GM19438 (cell line): ENCODE results near the gene OMP.

ENCODE experiments used
- ATAC-seq: cut with Tn5 transposase; IDR thresholded peaks from one replicate; pipeline ENCODE4 v1.9.1; 2021; ENCODE audit warnings: low read depth; ENCODE audit not compliant: unreplicated experiment

Gene OMP

GRCh38 chr11:77100166-77101042 lies 2.2 kb upstream of the OMP start:
- no peak for ATAC-seq

- no peak for ATAC-seq
Observed at GRCh38 chr11:77101043-77101537, 1.6 kb upstream of the OMP start.

GRCh38 chr11:77103319-77103718 lies 679 bp downstream of the OMP start:
- ATAC-seq = no peak

- no peak for ATAC-seq
Observed at GRCh38 chr11:77104727-77105126, 2.1 kb downstream of the OMP start.

GRCh38 chr11:77106321-77106720 lies 3.7 kb downstream of the OMP start:
- ATAC-seq = no peak

- no peak for ATAC-seq
Observed at GRCh38 chr11:77106759-77107158, 4.1 kb downstream of the OMP start.

- ATAC-seq = no peak
Observed at GRCh38 chr11:77107950-77108349, 5.3 kb downstream of the OMP start.

- ATAC-seq = no peak
Observed at GRCh38 chr11:77108436-77108835, 5.8 kb downstream of the OMP start.

GRCh38 chr11:77109236-77110019 lies 6.8 kb downstream of the OMP start:
- no peak for ATAC-seq

- ATAC-seq = no peak
Observed at GRCh38 chr11:77110836-77111235, 8.2 kb downstream of the OMP start.

GRCh38 chr11:77111277-77111676 lies 8.6 kb downstream of the OMP start:
- no peak for ATAC-seq

- ATAC-seq = no peak
Observed at GRCh38 chr11:77111946-77112345, 9.3 kb downstream of the OMP start.

GRCh38 chr11:77112641-77113381 lies 10.2 kb downstream of the OMP start:
- no peak for ATAC-seq

GRCh38 chr11:77113382-77114088 lies 10.9 kb downstream of the OMP start:
- no peak for ATAC-seq

- ATAC-seq = no peak
Observed at GRCh38 chr11:77114089-77114463, 11.4 kb downstream of the OMP start.

- no peak for ATAC-seq
Observed at GRCh38 chr11:77115181-77115611, 12.6 kb downstream of the OMP start.

- no peak for ATAC-seq
Observed at GRCh38 chr11:77115956-77116355, 13.3 kb downstream of the OMP start.

- no peak for ATAC-seq
Observed at GRCh38 chr11:77117492-77117891, 14.9 kb downstream of the OMP start.

- ATAC-seq = no peak
Observed at GRCh38 chr11:77118086-77118485, 15.4 kb downstream of the OMP start.

GRCh38 chr11:77118971-77119370 lies 16.3 kb downstream of the OMP start:
- no peak for ATAC-seq
